Colonic mucosa (tissue), 4 donors: ENCODE measurements around the gene ZBTB21. TPM values are rescaled to one million over a fixed set of nuclear protein-coding genes. Genes with fewer than 3 reads are reported as not detected.

Experiments
- DNase-seq: peaks from one replicate; pipeline ENCODE4 v3.0.0-alpha.2; 2020
- H3K27ac ChIP-seq: fragments of 200-600 bp; one replicate; pipeline ENCODE4 v1.8.0; 2021
- H3K27me3 ChIP-seq: fragments of 200-600 bp; one replicate; pipeline ENCODE4 v1.8.0; 2021
- H3K36me3 ChIP-seq: fragments of 200-600 bp; one replicate; pipeline ENCODE4 v1.8.0; 2021
- H3K4me1 ChIP-seq: fragments of 200-600 bp; one replicate; pipeline ENCODE4 v1.8.0; 2021; ENCODE audit warnings: mild to moderate bottlenecking
- H3K4me3 ChIP-seq: fragments of 200-600 bp; one replicate; pipeline ENCODE4 v1.8.0; 2021
- H3K9ac ChIP-seq, 2 donors: one replicate each; pipeline ENCODE4 v1.7.0; 2013; ENCODE audit warnings: control low read depth in 2 of 2, low read depth in 2 of 2, low read length in 2 of 2
- H3K9me3 ChIP-seq: fragments of 200-600 bp; one replicate; pipeline ENCODE4 v1.8.0; 2021
- intact Hi-C: fragments of 100-400 bp; cut with DNase I; formaldehyde crosslinking; loops from one replicate; pipeline ENCODE4 v1.14.1; 2022
- total RNA-seq, 2 donors: library from RNA; stranded (reverse); fragmentation: NEBNext Ultra II Directional in 1 of 2; extraction: Animal tissue kit (Norgen Biotek cat#: 25700) in 1 of 2; gene quantifications; one replicate each; pipeline ENCODE4 v1.2.1, GENCODE V29; 2021
- TF ChIP-seq, protein P1 (sequence below): fragments of 200-600 bp; IDR thresholded peaks from one replicate; pipeline ENCODE4 v1.8.0; 2022; ENCODE audit warnings: antibody characterized with exemption, mild to moderate bottlenecking
- donor health status: healthy.
- donor health status: DM: no; HTN: no; CAD: no.
- donor health status: DM: no; HTN: no; CAD: no.

Gene ZBTB21
- total RNA-seq, 2 donors from 2014 or later = 10.2 to 15.1 TPM

DNA sequence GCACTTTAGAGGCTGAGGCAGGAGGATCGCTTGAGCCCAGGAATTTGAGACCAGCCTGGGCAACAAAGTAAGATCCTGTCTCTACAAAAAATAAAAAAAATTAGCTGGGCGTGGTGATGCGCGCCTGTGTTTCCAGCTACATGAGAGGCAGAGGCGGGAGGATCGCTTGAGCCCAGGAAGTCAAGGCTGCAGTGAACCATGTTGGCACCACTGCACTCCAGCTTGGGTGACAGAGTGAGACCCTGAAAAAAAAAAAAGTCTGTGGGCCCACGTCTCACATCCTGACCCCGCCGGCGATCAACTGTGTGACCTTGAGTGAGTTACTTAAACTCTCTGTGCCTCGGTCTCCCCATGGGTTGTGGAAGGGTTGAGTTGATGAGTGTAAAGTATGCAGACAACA lies 12.7 kb upstream of the ZBTB21 start:
- intact Hi-C loops = no loop called here
- no peak for DNase-seq
- Histone ChIP-seq H3K4me1 (no peaks in the 10 kb centered on the region), H3K9me3 (no peaks in the 10 kb centered on the region), H3K27ac (no peak overlapping the region), H3K27me3 (no peaks in the 10 kb centered on the region), H3K36me3 (no peaks in the 10 kb centered on the region), H3K9ac (no peak overlapping the region), H3K4me3 (no peak overlapping the region)
- TF ChIP-seq, protein P1, sequence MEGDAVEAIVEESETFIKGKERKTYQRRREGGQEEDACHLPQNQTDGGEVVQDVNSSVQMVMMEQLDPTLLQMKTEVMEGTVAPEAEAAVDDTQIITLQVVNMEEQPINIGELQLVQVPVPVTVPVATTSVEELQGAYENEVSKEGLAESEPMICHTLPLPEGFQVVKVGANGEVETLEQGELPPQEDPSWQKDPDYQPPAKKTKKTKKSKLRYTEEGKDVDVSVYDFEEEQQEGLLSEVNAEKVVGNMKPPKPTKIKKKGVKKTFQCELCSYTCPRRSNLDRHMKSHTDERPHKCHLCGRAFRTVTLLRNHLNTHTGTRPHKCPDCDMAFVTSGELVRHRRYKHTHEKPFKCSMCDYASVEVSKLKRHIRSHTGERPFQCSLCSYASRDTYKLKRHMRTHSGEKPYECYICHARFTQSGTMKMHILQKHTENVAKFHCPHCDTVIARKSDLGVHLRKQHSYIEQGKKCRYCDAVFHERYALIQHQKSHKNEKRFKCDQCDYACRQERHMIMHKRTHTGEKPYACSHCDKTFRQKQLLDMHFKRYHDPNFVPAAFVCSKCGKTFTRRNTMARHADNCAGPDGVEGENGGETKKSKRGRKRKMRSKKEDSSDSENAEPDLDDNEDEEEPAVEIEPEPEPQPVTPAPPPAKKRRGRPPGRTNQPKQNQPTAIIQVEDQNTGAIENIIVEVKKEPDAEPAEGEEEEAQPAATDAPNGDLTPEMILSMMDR = no peak

DNA sequence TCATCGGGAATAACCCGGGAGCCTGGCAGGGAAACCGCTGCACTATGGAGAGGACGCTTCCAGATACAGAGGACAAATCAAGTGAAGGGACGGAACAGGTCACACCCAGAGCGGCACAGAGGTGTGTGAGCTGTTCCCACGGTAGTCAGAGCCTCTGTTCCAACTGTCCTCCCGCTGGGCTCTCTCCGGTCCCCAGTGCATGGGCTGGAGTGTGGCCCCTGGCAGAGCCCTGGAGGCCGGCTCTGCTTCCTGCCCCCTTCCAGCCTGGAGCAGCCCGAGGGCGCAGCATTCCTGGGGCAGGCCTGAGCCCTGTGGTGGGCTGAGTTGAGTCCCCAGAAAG lies 11.9 kb upstream of the ZBTB21 start:
- Histone ChIP-seq H3K4me3 (no peak overlapping the region), H3K9ac (no peak overlapping the region), H3K36me3 (no peaks in the 10 kb centered on the region), H3K27me3 (no peaks in the 10 kb centered on the region), H3K27ac (no peak overlapping the region), H3K9me3 (no peaks in the 10 kb centered on the region), H3K4me1 (no peaks in the 10 kb centered on the region)
- intact Hi-C loops = no loop called here
- TF ChIP-seq, protein P1 = no peak
- no peak for DNase-seq

DNA sequence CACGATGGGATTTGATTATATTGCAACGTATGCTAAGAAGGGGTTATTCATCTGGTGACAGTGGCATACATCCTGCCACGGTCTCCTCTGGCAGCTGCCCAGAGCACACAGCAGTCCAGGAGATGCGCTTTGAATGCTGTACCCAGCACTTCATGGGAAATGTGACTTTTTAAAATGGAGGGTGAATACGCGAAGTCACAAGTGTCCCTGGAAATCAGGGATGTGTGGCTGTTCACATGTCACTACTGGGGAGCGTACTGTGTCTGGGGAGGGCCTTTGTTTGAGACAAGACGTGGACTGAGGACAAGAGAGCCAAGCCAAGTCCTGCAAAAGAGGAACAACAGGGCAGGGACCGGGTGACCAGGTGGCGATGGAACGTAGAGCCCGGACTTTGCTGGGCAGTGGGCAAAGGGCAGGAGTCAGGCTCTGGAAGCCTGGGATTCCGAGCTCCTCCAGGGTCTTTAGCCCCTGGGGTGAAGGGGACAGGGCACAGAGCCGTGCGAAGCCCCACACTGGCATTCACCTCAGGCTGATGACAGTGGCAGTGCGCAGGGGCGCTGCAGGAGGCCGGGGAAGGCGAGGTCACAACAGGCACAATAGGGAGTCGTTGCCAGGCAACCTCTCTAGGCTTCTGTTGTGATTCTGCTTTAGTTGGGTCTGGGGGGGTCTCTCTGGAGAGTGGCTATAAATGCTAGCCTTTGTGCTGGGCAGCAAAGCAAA lies 11.4 kb upstream of the ZBTB21 start:
- intact Hi-C loops = no loop called here
- H3K4me3 ChIP-seq = no peak overlapping the region
- H3K36me3 ChIP-seq = no peaks in the 10 kb centered on the region
- DNase-seq = no peak
- H3K9me3 ChIP-seq = no peaks in the 10 kb centered on the region
- no peaks in the 10 kb centered on the region for H3K27me3 ChIP-seq
- H3K9ac ChIP-seq = no peak overlapping the region
- no peak overlapping the region for H3K27ac ChIP-seq
- H3K4me1 ChIP-seq = no peaks in the 10 kb centered on the region
- TF ChIP-seq, protein P1 = no peak

DNA sequence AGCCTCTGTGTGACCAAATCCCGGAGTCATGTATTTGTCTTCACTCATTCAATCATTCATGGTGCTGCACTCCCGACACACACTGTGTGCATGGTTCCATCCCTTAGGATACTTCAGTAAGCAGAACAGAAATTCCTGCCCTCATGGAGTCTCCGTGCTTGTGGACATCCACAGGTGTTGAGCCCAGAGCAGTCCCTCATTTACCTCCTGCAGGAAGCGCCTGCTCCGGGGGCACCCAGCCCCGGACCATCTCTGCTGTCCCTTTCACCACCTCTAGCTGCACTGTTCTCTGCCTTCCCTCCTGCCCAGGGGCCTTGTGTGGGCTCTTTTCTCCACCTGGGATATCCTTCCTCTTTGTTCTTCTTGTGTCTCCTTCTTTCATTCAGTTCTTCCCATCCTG lies 9.5 kb upstream of the ZBTB21 start:
- no peaks in the 10 kb centered on the region for H3K36me3 ChIP-seq
- H3K9me3 ChIP-seq = no peaks in the 10 kb centered on the region
- H3K27ac ChIP-seq = no peak overlapping the region
- H3K4me3 ChIP-seq = no peak overlapping the region
- H3K4me1 ChIP-seq = no peaks in the 10 kb centered on the region
- TF ChIP-seq, protein P1 = no peak
- no peak for DNase-seq
- no peaks in the 10 kb centered on the region for H3K27me3 ChIP-seq
- intact Hi-C loops = no loop called here
- H3K9ac ChIP-seq = no peak overlapping the region

DNA sequence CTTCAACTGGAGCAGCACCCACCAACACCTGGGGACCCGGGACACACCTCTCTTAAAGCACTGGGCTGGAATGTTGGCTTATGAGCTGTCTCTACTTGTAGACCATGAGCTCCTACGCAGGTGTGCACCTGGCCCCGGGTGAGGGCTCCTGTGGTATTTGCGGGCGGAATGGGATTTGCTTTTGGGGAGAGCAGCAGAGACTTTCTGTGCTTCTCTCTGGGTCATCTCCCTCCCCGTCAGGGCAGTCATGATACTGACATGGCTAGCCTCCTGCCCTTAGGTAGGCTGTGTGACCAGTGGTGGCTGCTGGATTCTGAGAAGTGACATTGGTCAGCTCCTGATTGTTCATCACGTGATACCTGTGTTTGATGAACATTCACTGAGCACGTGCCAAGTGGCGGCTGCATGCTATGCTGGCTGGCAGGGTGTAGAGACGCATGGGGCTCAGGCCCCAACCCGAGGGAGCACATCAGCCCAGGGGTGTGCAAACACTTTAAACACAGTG lies 9.0 kb upstream of the ZBTB21 start:
- no peaks in the 10 kb centered on the region for H3K36me3 ChIP-seq
- TF ChIP-seq, protein P1 = no peak
- H3K27me3 ChIP-seq = no peaks in the 10 kb centered on the region
- no peak overlapping the region for H3K4me3 ChIP-seq
- DNase-seq = no peak
- no peaks in the 10 kb centered on the region for H3K9me3 ChIP-seq
- H3K9ac ChIP-seq = no peak overlapping the region
- no peak overlapping the region for H3K27ac ChIP-seq
- intact Hi-C loops = no loop called here
- H3K4me1 ChIP-seq = no peaks in the 10 kb centered on the region
